AG09309 (cell line): ENCODE measurements around the gene FKBP9.
A peak's percentile ranks its signal among the peaks of the same experiment; 100 is the strongest.
"Not testable (repeated sequence)": the region's sequence is repeated elsewhere in the genome, so short reads cannot be mapped to it uniquely, and the experiment has no call there.

Experiments
- DNase-seq: peaks from one replicate; pipeline ENCODE4 v3.0.0-alpha.2; 2010; ENCODE audit warnings: low read depth
- H3K4me3 ChIP-seq: 2 replicates; pipeline ENCODE4 v1.5.1; 2011; ENCODE audit warnings: mild to moderate bottlenecking, low read depth, low read length, moderate library complexity; ENCODE audit not compliant: control insufficient read depth
- TF ChIP-seq, protein P1 (sequence below): IDR thresholded peaks from 2 replicates; pipeline ENCODE4 v1.5.1; 2011; ENCODE audit warnings: mild to moderate bottlenecking, low read depth, low read length, inconsistent platforms; ENCODE audit not compliant: insufficient read depth, control insufficient read depth; ENCODE audit errors: missing control alignments

The FKBP9 gene

DNA sequence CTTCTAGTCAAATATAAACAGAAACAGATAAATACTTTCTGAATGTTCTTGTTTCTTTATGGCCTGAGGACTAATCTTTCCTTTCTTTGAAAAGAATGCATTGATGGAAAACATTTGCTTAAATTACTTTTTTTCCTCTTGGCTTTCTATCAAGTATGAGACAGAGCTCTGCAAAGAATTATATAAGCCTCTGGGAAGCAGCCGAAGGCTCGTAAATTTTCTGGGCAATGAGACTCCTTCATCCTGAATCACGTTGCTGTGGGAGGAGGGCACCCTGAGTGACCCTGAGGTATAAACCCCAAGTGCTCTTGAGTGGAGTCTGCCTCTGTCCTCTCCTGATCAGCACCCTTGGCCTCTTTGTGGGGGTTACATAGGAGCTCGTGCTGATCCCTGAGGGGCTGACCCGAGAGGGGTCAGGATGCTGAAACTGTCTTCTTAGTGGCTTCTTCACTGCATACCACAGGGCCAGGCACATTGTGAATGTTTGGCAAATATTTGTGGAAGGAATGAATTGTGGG, 33.9 kb downstream of the FKBP9 start:
- DNase-seq, result peak; percentile 79
- H3K4me3 ChIP-seq, result not testable (repeated sequence)

DNA sequence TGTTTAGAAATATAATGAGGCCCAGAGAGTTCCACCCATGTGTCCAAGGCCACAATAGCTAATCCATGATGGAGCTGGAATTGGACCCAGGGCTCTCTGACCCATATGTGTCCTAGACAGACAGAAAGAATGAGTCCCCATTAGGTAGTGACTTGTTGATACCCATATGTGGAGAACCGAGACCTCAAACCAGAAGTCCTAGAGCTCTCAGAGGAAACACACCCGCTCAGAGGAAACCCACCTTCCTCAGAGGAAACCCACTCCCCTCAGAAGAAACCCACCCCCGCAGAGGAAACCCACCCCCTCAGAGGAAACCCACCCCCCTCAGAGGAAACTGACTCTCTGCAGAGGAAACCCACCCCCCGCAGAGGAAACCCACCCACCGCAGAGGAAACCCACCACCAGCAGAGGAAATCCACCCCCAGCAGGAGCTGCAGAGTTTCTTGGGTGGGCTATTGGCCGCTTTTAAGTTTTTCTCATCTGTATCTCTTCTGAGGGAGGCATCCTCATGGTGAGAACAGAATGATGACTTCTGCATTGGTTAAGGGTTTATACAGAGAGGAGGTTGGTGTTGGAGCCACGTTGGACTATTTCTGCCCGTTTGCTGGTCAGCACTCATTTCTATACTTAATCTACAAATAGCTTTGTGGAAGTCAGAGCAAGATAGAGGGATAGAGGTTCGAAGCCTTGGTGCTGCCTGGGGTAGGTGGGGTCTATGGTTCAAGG, 34.9 kb downstream of the FKBP9 start:
- DNase-seq, H3K4me3 ChIP-seq: not testable (repeated sequence)

DNA sequence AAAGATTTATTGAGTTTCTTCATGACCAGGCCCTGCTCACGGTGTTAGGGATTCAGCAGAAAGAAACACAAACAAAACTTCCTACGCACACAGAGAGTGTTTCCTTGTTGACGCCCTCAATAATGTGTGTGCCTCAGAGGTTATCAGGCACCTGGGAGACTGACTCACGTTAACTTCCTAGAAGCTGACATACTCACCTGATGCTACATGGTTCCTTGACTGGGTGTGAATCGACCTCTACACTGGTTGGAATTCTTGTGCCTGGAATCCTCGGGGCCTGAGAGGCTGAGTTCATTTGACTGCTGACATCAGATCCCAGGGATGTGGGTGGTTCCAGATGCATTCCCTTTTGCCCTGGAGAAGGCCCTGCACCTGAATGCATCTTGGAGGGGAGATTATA, 35.5 kb downstream of the FKBP9 start:
- DNase-seq, H3K4me3 ChIP-seq: not testable (repeated sequence)

DNA sequence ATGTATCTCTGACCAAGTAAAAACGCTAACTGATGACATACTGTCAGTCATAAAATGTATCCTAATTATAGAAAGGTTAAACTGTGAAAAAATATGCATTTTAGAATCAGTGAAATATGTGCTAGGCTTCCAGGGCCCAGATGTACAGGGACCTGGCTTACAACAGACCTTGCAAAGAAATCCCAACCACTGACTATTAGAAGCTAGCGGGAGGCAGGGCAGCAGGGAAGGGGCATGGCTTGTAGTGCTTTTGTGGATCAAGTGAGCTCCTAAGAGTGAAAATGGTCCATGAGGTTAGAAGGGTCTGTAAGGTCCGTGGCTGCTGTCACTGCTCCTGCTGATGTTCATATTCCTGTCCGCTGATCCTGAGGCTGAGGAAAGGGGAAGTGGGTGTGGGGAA, 40.7 kb downstream of the FKBP9 start:
- H3K4me3 ChIP-seq, DNase-seq: not testable (repeated sequence)

DNA sequence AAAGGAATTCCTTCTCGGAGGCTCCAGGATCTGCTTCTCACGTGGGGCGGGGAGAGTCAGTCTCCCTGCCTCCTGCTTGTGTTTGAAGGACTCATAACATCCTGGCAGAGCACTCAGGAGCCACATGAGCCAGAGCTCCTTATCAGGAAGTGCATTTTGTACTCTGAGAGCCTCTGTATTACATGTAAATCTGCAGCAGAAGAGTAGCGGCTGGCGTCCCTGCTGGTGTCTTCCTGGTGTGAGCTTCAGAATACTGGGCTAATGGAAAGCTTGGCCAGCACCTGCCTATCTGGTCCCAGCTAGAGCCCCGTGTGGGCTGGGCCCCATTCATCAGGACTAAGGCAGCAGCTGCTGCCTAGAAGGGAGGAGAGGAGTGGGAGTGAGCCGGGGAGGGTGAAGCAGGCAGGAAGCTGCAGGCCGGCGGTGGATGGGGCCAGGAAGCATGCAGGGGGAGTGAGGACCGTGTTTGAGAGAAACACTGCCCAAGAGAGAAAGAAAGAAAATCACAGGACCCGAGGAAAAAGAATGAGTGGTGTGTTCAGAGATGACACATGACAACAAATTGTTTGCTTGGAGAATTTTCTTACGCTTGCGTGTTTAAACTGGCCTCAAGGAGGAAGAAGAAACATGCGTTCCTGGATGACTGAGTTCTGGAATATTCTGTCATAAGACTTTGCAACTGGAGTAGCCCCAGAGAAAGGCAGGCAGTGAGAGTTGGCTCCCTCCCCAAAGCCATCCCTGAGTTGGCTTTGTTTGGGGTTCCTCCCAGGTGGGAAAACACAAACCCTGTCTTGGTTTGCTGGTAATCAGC, 41.3 kb downstream of the FKBP9 start:
- H3K4me3 ChIP-seq, result not testable (repeated sequence)
- peak; percentile 71 for DNase-seq

DNA sequence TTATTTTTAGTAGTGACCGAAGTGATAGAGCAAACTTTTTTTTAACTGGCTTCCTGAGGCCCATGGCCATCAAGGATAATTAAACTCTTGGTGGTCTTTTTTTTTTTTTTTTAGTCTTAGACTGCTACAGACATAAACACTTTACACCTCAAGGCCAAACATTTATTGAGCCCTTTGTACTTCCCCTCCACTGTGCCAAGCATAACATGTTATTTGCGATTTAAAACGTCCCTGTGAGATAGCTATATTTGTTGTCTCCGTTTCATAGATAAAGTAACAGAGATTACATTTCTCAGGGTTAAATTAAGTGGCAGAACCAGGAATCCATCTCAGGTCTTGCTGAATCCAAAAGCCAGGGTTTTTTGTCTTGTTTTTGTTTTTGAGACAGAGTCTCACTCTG, 42.1 kb downstream of the FKBP9 start:
- H3K4me3 ChIP-seq, DNase-seq: not testable (repeated sequence)

DNA sequence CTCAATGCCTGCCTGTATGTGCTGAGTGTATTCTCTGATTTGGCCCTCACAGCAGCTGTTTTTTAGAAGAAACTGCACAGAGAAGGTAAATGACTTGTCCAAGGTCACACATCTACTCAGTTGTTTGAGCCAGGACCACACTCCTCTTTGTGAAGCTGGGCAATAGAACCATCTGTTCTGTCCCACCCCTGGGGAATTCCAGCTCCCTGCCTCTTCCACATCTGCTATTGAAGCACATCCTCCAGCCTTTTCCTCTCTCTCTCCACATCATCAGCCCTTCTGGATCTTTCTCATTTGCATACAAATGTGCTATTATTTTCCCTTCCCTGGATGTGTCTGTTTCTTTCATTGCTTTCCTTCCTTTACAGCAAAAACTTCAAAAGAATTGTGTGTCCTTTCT, 45.9 kb downstream of the FKBP9 start:
- not testable (repeated sequence) for DNase-seq, H3K4me3 ChIP-seq

DNA sequence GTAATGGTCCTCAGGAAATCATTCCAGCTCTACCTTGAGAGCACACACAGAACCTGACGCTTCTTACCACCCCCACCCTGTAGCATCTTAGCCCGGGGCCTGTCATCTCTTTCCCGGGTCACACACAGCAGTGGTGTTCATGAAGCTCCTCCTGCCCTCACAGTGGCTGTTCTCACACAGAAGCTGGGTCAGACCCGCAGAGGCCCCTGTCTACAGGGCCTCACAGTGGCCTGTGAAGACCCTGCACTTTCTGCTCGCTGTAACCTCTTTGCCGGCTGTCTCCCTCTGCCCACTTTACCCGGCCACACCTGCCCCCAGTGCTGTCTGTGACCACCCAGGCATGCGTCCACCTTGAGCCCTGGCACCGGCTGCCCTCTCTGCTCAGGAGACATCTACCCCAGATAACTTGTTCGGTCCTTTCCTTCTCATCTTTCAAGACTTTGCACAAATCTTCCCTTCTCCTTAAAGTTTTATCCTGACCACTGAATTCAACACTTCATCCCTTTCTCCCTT, 46.9 kb downstream of the FKBP9 start:
- not testable (repeated sequence) for DNase-seq, H3K4me3 ChIP-seq

DNA sequence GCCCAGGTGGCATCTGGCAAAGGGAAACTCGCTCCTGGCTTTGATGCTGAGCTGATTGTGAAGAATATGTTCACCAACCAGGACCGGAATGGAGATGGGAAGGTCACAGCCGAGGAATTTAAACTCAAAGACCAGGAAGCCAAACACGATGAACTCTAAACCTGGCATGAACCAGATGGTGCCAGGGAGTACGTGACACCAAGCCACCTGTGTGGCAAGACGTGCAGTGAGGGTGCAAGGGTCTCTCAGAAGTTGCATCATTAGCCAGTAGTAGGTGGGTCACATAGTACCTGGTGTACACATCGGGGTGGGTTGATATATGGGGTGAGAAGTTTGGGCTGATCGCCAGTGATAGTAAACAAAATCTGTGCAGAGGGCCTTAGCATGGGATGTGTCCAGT, 48.0 kb downstream of the FKBP9 start:
- DNase-seq, H3K4me3 ChIP-seq: not testable (repeated sequence)

DNA sequence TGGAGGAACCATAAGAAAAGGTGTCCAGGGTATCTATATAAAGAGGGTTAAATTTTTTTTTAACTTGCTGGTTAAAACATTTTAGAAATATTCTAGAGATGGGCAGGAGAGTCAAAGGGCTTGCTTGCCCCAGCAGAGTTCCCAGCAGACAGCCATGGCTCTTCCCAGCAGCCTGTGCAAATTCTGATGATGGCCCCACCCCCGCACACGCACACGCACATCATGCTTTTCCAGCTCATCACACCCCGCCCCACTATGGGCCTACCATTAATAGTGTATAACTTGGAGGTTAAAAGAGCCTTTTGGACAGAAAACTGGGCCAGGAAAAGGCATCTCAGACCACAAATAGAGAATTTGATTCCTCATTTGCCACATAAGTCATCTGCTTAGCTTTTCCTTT, 48.5 kb downstream of the FKBP9 start:
- not testable (repeated sequence) for DNase-seq, H3K4me3 ChIP-seq

DNA sequence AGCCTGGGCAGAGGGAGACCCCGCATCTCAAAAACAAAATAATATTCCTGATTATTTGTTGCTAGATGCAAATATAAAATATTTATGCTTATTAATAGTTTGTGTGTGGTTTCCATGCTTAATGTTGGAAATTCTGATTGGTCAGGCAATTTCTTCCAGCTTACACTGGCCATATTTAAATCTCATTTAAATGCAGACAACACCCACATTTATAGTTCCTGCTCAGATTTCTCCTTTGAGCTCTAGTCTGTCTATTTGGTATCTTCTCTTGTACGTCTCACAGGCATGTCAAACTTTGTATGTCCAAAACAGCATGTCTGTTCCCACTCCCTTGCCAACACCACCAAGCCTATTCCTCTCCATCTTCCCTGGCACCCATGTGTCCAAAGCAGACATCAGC, 52.5 kb downstream of the FKBP9 start:
- no peak for DNase-seq
- TF ChIP-seq, protein P1, sequence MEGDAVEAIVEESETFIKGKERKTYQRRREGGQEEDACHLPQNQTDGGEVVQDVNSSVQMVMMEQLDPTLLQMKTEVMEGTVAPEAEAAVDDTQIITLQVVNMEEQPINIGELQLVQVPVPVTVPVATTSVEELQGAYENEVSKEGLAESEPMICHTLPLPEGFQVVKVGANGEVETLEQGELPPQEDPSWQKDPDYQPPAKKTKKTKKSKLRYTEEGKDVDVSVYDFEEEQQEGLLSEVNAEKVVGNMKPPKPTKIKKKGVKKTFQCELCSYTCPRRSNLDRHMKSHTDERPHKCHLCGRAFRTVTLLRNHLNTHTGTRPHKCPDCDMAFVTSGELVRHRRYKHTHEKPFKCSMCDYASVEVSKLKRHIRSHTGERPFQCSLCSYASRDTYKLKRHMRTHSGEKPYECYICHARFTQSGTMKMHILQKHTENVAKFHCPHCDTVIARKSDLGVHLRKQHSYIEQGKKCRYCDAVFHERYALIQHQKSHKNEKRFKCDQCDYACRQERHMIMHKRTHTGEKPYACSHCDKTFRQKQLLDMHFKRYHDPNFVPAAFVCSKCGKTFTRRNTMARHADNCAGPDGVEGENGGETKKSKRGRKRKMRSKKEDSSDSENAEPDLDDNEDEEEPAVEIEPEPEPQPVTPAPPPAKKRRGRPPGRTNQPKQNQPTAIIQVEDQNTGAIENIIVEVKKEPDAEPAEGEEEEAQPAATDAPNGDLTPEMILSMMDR, result no peak
- no peak overlapping the region for H3K4me3 ChIP-seq

DNA sequence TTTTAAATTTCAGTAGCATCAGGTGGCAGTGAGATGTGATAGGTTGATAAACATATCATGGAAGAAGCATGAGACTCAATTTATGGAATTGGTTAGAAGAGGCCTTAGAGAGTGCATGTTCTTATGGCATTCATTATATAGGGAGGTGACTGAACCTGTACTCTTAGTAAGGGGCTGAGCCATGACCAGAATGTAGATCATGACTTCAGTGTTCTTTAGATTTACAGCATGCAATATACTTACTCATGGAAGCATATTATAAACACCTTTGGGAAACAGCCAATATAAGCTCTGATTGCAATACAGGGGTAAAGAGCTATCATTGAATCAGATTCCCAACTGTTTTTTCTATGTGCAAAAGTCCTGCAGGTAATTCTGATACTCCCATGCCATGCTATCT, 55.1 kb downstream of the FKBP9 start:
- no peak overlapping the region for H3K4me3 ChIP-seq
- TF ChIP-seq, protein P1, result no peak
- DNase-seq, result no peak
